Right kidney (tissue), 1 donor: ENCODE results near the gene CSNK1D.

ENCODE experiments used
- DNase-seq: peaks from one replicate; pipeline ENCODE4 v3.0.0-alpha.2; 2016

Gene CSNK1D

GRCh38 chr17:82240506-82241182 is 32.9 kb downstream of the CSNK1D start:
- DNase-seq: no peak

- DNase-seq: no peak
Observed at GRCh38 chr17:82239926-82240505, 33.5 kb downstream of the CSNK1D start.

GRCh38 chr17:82239401-82239925 is 34.0 kb downstream of the CSNK1D start:
- no peak for DNase-seq

GRCh38 chr17:82238472-82239201 is 34.9 kb downstream of the CSNK1D start:
- DNase-seq: peak; percentile 48

GRCh38 chr17:82237746-82238471 is 35.6 kb downstream of the CSNK1D start:
- DNase-seq: no peak

GRCh38 chr17:82237083-82237745 is 36.3 kb downstream of the CSNK1D start:
- DNase-seq: no peak

GRCh38 chr17:82236142-82236971 is 37.1 kb downstream of the CSNK1D start:
- DNase-seq: peak; percentile 69

GRCh38 chr17:82235775-82236141 is 37.7 kb downstream of the CSNK1D start:
- DNase-seq: peak; percentile 61

- DNase-seq: no peak
Observed at GRCh38 chr17:82235056-82235774, 38.3 kb downstream of the CSNK1D start.

- peak; percentile 64 for DNase-seq
Observed at GRCh38 chr17:82234211-82235055, 39.1 kb downstream of the CSNK1D start.

- DNase-seq: no peak
Observed at GRCh38 chr17:82232876-82233785, 40.4 kb downstream of the CSNK1D start.

GRCh38 chr17:82232322-82232820 is 41.1 kb downstream of the CSNK1D start:
- no peak for DNase-seq

- peak; percentile 70 for DNase-seq
Observed at GRCh38 chr17:82231562-82232321, 41.8 kb downstream of the CSNK1D start.

- no peak for DNase-seq
Observed at GRCh38 chr17:82231312-82231561, 42.3 kb downstream of the CSNK1D start.

- DNase-seq: peak; percentile 69
Observed at GRCh38 chr17:82230609-82231311, 42.7 kb downstream of the CSNK1D start.

GRCh38 chr17:82229698-82230608 is 43.5 kb downstream of the CSNK1D start:
- peak; percentile 55 for DNase-seq
